Measurements from ENCODE around the gene DCAF11.

DNA sequence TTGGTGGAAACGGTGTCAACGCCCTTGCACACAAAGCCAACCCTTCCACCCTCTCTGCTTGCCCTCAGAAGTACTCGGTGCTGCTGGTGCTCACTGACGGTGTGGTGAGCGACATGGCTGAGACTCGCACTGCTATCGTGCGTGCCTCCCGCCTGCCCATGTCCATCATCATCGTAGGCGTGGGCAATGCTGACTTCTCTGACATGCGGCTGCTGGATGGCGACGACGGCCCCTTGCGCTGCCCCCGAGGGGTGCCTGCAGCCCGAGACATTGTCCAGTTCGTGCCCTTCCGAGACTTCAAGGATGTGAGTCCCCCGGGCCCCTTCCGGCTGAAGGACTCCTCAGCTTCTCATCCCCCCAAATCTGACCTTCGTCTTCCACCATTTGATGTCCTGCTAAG is 37.5 kb upstream of the DCAF11 start:
- no peak for TF ChIP-seq POLR2AphosphoS5 (IDR thresholded peaks at IDR 0.05; ENCODE audit: low read depth, low read length)
- no peak for TF ChIP-seq POLR2A (IDR thresholded peaks at IDR 0.05; ENCODE audit: low read depth, low read length)
- no peak for TF ChIP-seq SPI1 (IDR thresholded peaks at IDR 0.05; ENCODE audit: low read depth, low read length)
- no peak for TF ChIP-seq TAF1 (IDR thresholded peaks at IDR 0.05; ENCODE audit: low read depth, low read length)
- no peak for TF ChIP-seq POU2F2 (IDR thresholded peaks at IDR 0.05; ENCODE audit: low read depth, low read length)
- TF ChIP-seq PAX5 (IDR thresholded peaks at IDR 0.05; ENCODE audit: insufficient read depth, low read length, severe bottlenecking), result no peak
